ENCODE measurements around the gene TAOK2. TPM values are rescaled to one million over a fixed set of nuclear protein-coding genes. Genes with fewer than 3 reads are reported as not detected.

The TAOK2 gene
- total and polyA plus RNA-seq, 8 donors, result 12.5 to 135 (median 34.3) TPM

GRCh38 chr16:30027588-30028437 is 54.1 kb downstream of the TAOK2 start:
- TF ChIP-seq, protein P1, sequence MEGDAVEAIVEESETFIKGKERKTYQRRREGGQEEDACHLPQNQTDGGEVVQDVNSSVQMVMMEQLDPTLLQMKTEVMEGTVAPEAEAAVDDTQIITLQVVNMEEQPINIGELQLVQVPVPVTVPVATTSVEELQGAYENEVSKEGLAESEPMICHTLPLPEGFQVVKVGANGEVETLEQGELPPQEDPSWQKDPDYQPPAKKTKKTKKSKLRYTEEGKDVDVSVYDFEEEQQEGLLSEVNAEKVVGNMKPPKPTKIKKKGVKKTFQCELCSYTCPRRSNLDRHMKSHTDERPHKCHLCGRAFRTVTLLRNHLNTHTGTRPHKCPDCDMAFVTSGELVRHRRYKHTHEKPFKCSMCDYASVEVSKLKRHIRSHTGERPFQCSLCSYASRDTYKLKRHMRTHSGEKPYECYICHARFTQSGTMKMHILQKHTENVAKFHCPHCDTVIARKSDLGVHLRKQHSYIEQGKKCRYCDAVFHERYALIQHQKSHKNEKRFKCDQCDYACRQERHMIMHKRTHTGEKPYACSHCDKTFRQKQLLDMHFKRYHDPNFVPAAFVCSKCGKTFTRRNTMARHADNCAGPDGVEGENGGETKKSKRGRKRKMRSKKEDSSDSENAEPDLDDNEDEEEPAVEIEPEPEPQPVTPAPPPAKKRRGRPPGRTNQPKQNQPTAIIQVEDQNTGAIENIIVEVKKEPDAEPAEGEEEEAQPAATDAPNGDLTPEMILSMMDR (IDR thresholded peaks at IDR 0.05), result no peak
- no peak for TF ChIP-seq POLR2AphosphoS5 (IDR thresholded peaks at IDR 0.05)
- no peak for TF ChIP-seq POLR2A (IDR thresholded peaks at IDR 0.05)
- no peak for TF ChIP-seq EP300 (IDR thresholded peaks at IDR 0.05)
- Histone ChIP-seq H3K27ac (no peak overlapping the region), H3K9me3 (no peaks in the 10 kb centered on the region), H3K27me3 (peaks cover 24 to 88% (median 60%) of the 10 kb centered on the region in 3 donors), H3K36me3 (no peaks in the 10 kb centered on the region), H3K4me1 (peaks cover 7 to 12% (median 9%) of the 10 kb centered on the region in 4 donors), H3K4me3 (no peak overlapping the region)
- intact Hi-C loops (cut with DNase I; ENCODE audit: low total_unique reads), result loop anchor here (5.0 to 10.0 kb wide), 2 partner anchors 163 to 331 kb away; partner anchors contain the start of gene CDIPT
- no peak for DNase-seq
- WGBS, 5 donors, result 40 to 48% (median 42%) methylated on average over 12 to 13 of the region's 13 CpGs

GRCh38 chr16:30028438-30029076 is 54.9 kb downstream of the TAOK2 start:
- intact Hi-C loops (cut with DNase I; ENCODE audit: low total_unique reads), result loop anchor here (5.0 to 10.0 kb wide), 2 partner anchors 164 to 331 kb away; partner anchors contain the start of gene CDIPT
- peaks cover 7 to 12% (median 9%) of the 10 kb centered on the region in 4 donors for H3K4me1 ChIP-seq
- no peaks in the 10 kb centered on the region for H3K36me3 ChIP-seq
- 11 to 29% (median 12%) methylated on average over 13 to 18 of the region's 18 CpGs for WGBS, 5 donors
- no peaks in the 10 kb centered on the region for H3K9me3 ChIP-seq
- TF ChIP-seq EP300 (IDR thresholded peaks at IDR 0.05), result no peak
- no peak for TF ChIP-seq POLR2AphosphoS5 (IDR thresholded peaks at IDR 0.05)
- TF ChIP-seq POLR2A (IDR thresholded peaks at IDR 0.05), result no peak
- TF ChIP-seq, protein P1 (IDR thresholded peaks at IDR 0.05), result no peak
- peaks cover 24 to 95% (median 67%) of the 10 kb centered on the region in 3 donors for H3K27me3 ChIP-seq
- no peak overlapping the region for H3K27ac ChIP-seq
- peak in 1 of 2 donors; percentile 68 for DNase-seq
- H3K4me3 ChIP-seq, result no peak overlapping the region

- H3K9me3 ChIP-seq, result no peaks in the 10 kb centered on the region
- TF ChIP-seq POLR2A (IDR thresholded peaks at IDR 0.05) (no peak), EP300 (IDR thresholded peaks at IDR 0.05) (no peak), POLR2AphosphoS5 (IDR thresholded peaks at IDR 0.05) (no peak)
- TF ChIP-seq, protein P1 (IDR thresholded peaks at IDR 0.05), result no peak
- no peak overlapping the region for H3K27ac ChIP-seq
- intact Hi-C loops (cut with DNase I; ENCODE audit: low total_unique reads), result no loop called here
- H3K4me3 ChIP-seq, result no peak overlapping the region
- no peak for DNase-seq
- peaks cover 24 to 98% (median 75%) of the 10 kb centered on the region in 3 donors for H3K27me3 ChIP-seq
- 17 to 23% (median 19%) methylated on average over 23 of the region's 23 CpGs for WGBS, 5 donors
- H3K36me3 ChIP-seq, result no peaks in the 10 kb centered on the region
- H3K4me1 ChIP-seq, result peaks cover 7 to 12% (median 9%) of the 10 kb centered on the region in 4 donors
These were observed 56.5 kb downstream of the TAOK2 start for GRCh38 chr16:30030011-30030685.
